Caco-2 (cell line): ENCODE results near the gene MBD5. TPM values are rescaled to one million over a fixed set of nuclear protein-coding genes. Genes with fewer than 3 reads are reported as not detected.
"Not testable (repeated sequence)": the region's sequence is repeated elsewhere in the genome, so short reads cannot be mapped to it uniquely, and the experiment has no call there.

Experiments
- BruUV-seq: library from RNA; stranded (reverse); fragments of 400-500 nt; replicated peaks from 2 replicates; lab custom pipeline; 2021; lab: Mats Ljungman, UMichigan
- CTCF ChIA-PET: fragments of 300-600 bp; sonication (Branson Sonifier 250); formaldehyde crosslinking; loops from one replicate; lab custom pipeline; 2022; ENCODE audit warnings: antibody characterized with exemption; lab: Charles Lee
- POLR2A ChIA-PET: fragments of 300-600 bp; sonication (Branson Sonifier 250); formaldehyde crosslinking; loops from one replicate; lab custom pipeline; 2022; ENCODE audit warnings: antibody characterized with exemption; lab: Charles Lee
- DNase-seq, 2 experiments: peaks; one replicate each; pipeline versions ENCODE4 v3.0.0 to v3.0.0-alpha.2; 2020 to 2022
- H3K27me3 ChIP-seq: replicated peaks from 2 replicates; pipeline ENCODE4 v1.6.0; 2011; ENCODE audit warnings: low read length; ENCODE audit not compliant: control insufficient read depth, insufficient read depth
- H3K36me3 ChIP-seq: 2 replicates; pipeline ENCODE4 v1.5.1; 2011; ENCODE audit warnings: low read length; ENCODE audit not compliant: control insufficient read depth, insufficient read depth
- H3K4me1 ChIP-seq: fragments of 250-450 bp; sonication (Bioruptor Pico); 2 replicates; pipeline ENCODE4 v1.5.1; 2020; ENCODE audit warnings: mild to moderate bottlenecking
- H3K4me3 ChIP-seq: 2 replicates; pipeline ENCODE4 v1.5.1; 2011; ENCODE audit warnings: low read depth, mild to moderate bottlenecking, control low read depth, low read length
- H3K9me3 ChIP-seq: fragments of 250-450 bp; sonication (Bioruptor Pico); 2 replicates; pipeline ENCODE4 v1.5.1; 2020; ENCODE audit warnings: mild to moderate bottlenecking, moderate library complexity
- H3K27ac Mint-ChIP-seq: one replicate; pipeline ENCODE4 v1.8.0; 2022; ENCODE audit warnings: mixed read lengths; ENCODE audit not compliant: unreplicated experiment
- H3K27me3 Mint-ChIP-seq: one replicate; pipeline ENCODE4 v1.8.0; 2022; ENCODE audit warnings: mixed read lengths; ENCODE audit not compliant: insufficient read depth, unreplicated experiment
- H3K36me3 Mint-ChIP-seq: one replicate; pipeline ENCODE4 v1.8.0; 2022; ENCODE audit warnings: mild to moderate bottlenecking, mixed read lengths; ENCODE audit not compliant: insufficient read depth, unreplicated experiment
- H3K4me1 Mint-ChIP-seq: one replicate; pipeline ENCODE4 v1.8.0; 2022; ENCODE audit warnings: low read depth, mixed read lengths; ENCODE audit not compliant: unreplicated experiment
- H3K4me3 Mint-ChIP-seq: one replicate; pipeline ENCODE4 v1.8.0; 2022; ENCODE audit warnings: mild to moderate bottlenecking, moderate library complexity, mixed read lengths; ENCODE audit not compliant: unreplicated experiment
- H3K9me3 Mint-ChIP-seq: one replicate; pipeline ENCODE4 v1.8.0; 2022; ENCODE audit warnings: mixed read lengths; ENCODE audit not compliant: unreplicated experiment
- CTCF ChIP-seq, 2 experiments: fragments of 200-600 bp in 1 of 2; IDR thresholded peaks; 1 replicate in 1 of 2; 2 replicates in 1 of 2; pipeline versions ENCODE4 v1.5.1 to v1.8.0; 2011 to 2022; ENCODE audit warnings: antibody characterized with exemption in 1 of 2, control low read depth in 1 of 2, inconsistent platforms in 1 of 2, low read depth in 1 of 2, low read length in 1 of 2, mild to moderate bottlenecking in 1 of 2, moderate library complexity in 1 of 2; ENCODE audit not compliant: insufficient read depth in 1 of 2, severe bottlenecking in 1 of 2, unreplicated experiment in 1 of 2
- intact Hi-C: fragments of 100-400 bp; cut with micrococcal nuclease; formaldehyde crosslinking; loops from one replicate; pipeline ENCODE4 v1.10.0; 2022; ENCODE audit not compliant: unreplicated experiment
- total RNA-seq: library from RNA; stranded (reverse); gene quantifications from 2 replicates; pipeline ENCODE4 v1.2.3, GENCODE V29; 2022

The MBD5 gene
- total RNA-seq, 1 experiment from 2014 or later = 23.7 TPM

GRCh38 chr2:148000095-148000494, 20.8 kb upstream of the MBD5 start:
- POLR2A ChIA-PET = no interaction called here
- CTCF ChIA-PET = no interaction called here
- TF ChIP-seq CTCF (IDR thresholded peaks at IDR 0.05; ENCODE audit: insufficient read depth in 1 of 2, low read depth in 1 of 2, low read length in 1 of 2, severe bottlenecking in 1 of 2, unreplicated experiment in 1 of 2) = no peak
- H3K4me3 ChIP-seq = no peak overlapping the region
- no peaks in the 10 kb centered on the region for H3K4me1 ChIP-seq
- H3K9me3 ChIP-seq = peaks cover 6% of the 10 kb centered on the region; the same call in 1 of the 2 replicates
- no TSS peak for BruUV-seq
- Mint-ChIP-seq H3K9me3 (peaks cover 27% of the 10 kb centered on the region), H3K36me3 (peaks cover 3% of the 10 kb centered on the region), H3K4me1 (peaks cover 6% of the 10 kb centered on the region), H3K27me3 (no peaks in the 10 kb centered on the region), H3K4me3 (no peak overlapping the region), H3K27ac (no peak overlapping the region)
- H3K27me3 ChIP-seq = no peaks in the 10 kb centered on the region
- peaks cover 1% of the 10 kb centered on the region for H3K36me3 ChIP-seq
- intact Hi-C loops = no loop called here
- DNase-seq = no peak

GRCh38 chr2:148002420-148002819, 18.5 kb upstream of the MBD5 start:
- H3K4me1 Mint-ChIP-seq, H3K27me3 ChIP-seq, H3K27ac Mint-ChIP-seq, POLR2A ChIA-PET, CTCF ChIA-PET, H3K36me3 Mint-ChIP-seq, H3K9me3 ChIP-seq, DNase-seq, H3K36me3 ChIP-seq, H3K4me1 ChIP-seq, H3K4me3 Mint-ChIP-seq, H3K27me3 Mint-ChIP-seq, intact Hi-C loops, H3K4me3 ChIP-seq, BruUV-seq: not testable (repeated sequence)
- peaks cover 24% of the 10 kb centered on the region for H3K9me3 Mint-ChIP-seq

GRCh38 chr2:148006249-148007007, 14.5 kb upstream of the MBD5 start:
- CTCF ChIA-PET = no interaction called here
- H3K4me1 Mint-ChIP-seq = peaks cover 17% of the 10 kb centered on the region
- H3K27me3 ChIP-seq = no peaks in the 10 kb centered on the region
- peaks cover 6% of the 10 kb centered on the region; the same call in 1 of the 2 replicates for H3K9me3 ChIP-seq
- TF ChIP-seq CTCF (IDR thresholded peaks at IDR 0.05; ENCODE audit: insufficient read depth in 1 of 2, low read depth in 1 of 2, low read length in 1 of 2, severe bottlenecking in 1 of 2, unreplicated experiment in 1 of 2) = no peak
- no peak overlapping the region for H3K4me3 ChIP-seq
- no peaks in the 10 kb centered on the region for H3K4me1 ChIP-seq
- no peaks in the 10 kb centered on the region for H3K27me3 Mint-ChIP-seq
- POLR2A ChIA-PET = no interaction called here
- H3K9me3 Mint-ChIP-seq = peaks cover 50% of the 10 kb centered on the region
- no peak overlapping the region for H3K27ac Mint-ChIP-seq
- peaks cover 9% of the 10 kb centered on the region for H3K36me3 Mint-ChIP-seq
- no peaks in the 10 kb centered on the region for H3K36me3 ChIP-seq
- intact Hi-C loops = no loop called here
- DNase-seq = no peak
- no TSS peak for BruUV-seq
- H3K4me3 Mint-ChIP-seq = no peak overlapping the region
